ENCODE results near the gene GAS6.

GAS6 gene

DNA sequence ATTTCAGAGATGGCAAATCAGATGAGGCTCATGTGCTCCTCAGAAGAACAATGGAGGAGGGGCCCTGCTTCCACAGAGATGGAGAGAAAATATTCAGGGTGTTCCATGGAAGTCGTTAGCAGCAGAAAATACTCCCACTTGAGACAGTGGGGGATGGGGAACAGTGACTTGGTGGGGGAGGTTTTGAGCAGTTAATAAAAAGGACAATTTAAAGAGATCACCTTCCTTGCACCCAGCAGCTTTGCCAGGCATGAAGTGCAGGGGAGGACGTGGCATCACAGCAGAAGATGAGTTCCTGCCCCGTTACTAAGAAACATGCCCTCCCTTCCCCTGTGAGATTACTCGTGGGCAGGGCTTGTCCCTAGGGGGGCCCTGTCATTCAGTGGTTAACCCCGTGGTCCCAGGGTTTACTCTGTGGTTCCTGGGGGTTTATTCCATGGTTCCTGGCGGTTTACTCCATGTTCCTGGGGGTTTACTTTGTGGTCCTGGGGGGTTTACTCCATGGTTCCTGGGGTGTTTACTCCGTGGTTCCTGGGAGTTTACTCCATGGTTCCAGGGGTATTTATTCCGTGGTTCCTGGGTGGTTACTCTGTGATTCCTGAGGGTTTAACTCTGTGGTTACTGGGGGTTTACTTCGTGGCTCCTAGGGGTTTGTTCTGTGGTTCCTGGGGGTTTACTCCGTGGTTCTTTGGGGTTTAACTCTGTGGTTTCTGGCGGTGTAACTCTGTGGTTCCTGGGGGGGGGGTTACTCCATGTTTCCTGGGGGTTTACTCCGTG lies 55.6 kb downstream of the GAS6 start:
- H3K9me3 Mint-ChIP-seq, result peaks cover 17% of the 10 kb centered on the region
- no peaks in the 10 kb centered on the region for H3K27me3 Mint-ChIP-seq (ENCODE audit: low read depth)
- no peaks in the 10 kb centered on the region for H3K4me1 Mint-ChIP-seq
- no peak overlapping the region for H3K4me3 Mint-ChIP-seq
- no peak overlapping the region for H3K27ac Mint-ChIP-seq
- TF ChIP-seq, protein P1, sequence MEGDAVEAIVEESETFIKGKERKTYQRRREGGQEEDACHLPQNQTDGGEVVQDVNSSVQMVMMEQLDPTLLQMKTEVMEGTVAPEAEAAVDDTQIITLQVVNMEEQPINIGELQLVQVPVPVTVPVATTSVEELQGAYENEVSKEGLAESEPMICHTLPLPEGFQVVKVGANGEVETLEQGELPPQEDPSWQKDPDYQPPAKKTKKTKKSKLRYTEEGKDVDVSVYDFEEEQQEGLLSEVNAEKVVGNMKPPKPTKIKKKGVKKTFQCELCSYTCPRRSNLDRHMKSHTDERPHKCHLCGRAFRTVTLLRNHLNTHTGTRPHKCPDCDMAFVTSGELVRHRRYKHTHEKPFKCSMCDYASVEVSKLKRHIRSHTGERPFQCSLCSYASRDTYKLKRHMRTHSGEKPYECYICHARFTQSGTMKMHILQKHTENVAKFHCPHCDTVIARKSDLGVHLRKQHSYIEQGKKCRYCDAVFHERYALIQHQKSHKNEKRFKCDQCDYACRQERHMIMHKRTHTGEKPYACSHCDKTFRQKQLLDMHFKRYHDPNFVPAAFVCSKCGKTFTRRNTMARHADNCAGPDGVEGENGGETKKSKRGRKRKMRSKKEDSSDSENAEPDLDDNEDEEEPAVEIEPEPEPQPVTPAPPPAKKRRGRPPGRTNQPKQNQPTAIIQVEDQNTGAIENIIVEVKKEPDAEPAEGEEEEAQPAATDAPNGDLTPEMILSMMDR (IDR thresholded peaks at IDR 0.05; ENCODE audit: unreplicated experiment in 3 of 3), result no peak
- peaks cover 4% of the 10 kb centered on the region for H3K36me3 Mint-ChIP-seq (ENCODE audit: low read depth)

DNA sequence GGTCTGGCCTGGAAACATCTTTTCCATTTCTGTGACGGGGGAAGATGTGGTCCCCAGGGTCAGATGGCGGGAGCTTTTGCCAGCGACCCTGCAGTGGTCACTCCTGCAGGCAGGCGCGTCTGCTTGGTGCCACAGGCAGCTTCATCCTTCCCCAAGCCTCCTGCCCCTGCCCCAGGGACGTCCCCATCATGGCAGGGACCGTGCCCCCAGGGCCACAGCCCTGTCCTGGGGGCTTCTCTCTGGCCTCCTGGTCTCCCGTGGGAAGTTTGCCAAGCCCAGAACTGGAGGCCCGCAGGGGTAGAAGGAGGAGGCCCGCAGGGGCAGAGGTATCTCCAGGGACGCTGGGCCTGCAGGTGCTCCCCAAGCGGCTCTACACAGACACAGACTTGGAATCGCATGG lies 57.4 kb downstream of the GAS6 start:
- no peaks in the 10 kb centered on the region for H3K4me1 Mint-ChIP-seq
- TF ChIP-seq, protein P1 (IDR thresholded peaks at IDR 0.05; ENCODE audit: unreplicated experiment in 3 of 3), result no peak

DNA sequence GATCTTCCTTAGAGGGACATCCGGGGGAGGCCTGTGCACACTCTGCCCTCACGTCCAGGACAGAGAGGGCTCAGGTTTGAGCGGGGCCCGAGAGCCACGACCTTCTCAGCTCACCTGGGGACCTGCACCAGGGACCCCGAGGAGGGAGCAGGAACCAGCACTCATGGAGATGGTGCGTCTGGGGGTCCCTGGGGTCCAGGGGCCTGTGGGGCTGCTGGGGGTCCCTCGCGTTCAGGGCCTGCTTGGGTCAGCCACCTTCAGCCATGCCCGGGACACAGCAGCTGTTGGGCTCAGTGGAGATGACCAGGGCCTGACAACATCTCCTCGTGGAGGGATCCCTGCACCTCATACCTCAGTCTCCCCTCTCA lies 57.8 kb downstream of the GAS6 start:
- Mint-ChIP-seq H3K4me1 (no peaks in the 10 kb centered on the region), H3K4me3 (no peak overlapping the region), H3K27ac (no peak overlapping the region), H3K9me3 (peaks cover 17% of the 10 kb centered on the region), H3K36me3 (ENCODE audit: low read depth) (peaks cover 4% of the 10 kb centered on the region), H3K27me3 (ENCODE audit: low read depth) (no peaks in the 10 kb centered on the region)
- TF ChIP-seq, protein P1 (IDR thresholded peaks at IDR 0.05; ENCODE audit: unreplicated experiment in 3 of 3), result no peak

More for the DNA sequence above, 57.4 kb downstream of the GAS6 start:
- no peak overlapping the region for H3K4me3 Mint-ChIP-seq
- peaks cover 4% of the 10 kb centered on the region for H3K36me3 Mint-ChIP-seq (ENCODE audit: low read depth)
- H3K27ac Mint-ChIP-seq, result no peak overlapping the region
- H3K27me3 Mint-ChIP-seq (ENCODE audit: low read depth), result no peaks in the 10 kb centered on the region
- peaks cover 17% of the 10 kb centered on the region for H3K9me3 Mint-ChIP-seq

DNA sequence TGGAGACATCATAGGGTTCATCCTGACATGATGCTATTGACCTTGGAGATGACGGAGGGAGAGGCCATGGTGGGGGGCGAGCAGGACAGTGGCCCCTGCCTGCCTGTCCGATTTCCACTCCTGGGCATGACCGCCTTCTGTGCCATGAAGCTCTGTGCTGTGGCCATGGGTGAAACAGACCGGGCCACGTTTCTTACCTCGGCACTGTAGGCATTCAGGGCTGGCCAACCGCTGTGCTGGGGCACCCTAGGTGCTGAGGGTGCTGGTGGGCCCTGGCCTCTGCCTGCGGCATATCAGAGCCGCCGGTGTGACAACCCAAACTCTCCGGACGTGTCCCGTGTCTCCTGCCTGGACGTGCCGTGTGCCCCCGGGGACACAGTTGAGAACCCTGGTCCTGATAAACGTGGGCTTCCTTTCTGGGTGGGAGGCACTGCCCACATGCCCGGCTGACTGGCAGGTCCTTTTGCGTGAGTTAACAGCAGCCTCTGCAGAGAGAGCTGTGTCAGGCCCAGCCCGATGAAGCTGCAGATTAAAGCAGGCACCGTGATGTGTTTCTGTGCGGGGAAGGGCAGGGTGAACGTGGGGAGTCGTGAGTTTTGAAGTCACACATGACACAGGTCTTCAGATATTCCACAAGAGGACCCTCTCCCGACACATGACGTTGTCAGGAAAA lies 58.3 kb downstream of the GAS6 start:
- no peaks in the 10 kb centered on the region for H3K27me3 Mint-ChIP-seq (ENCODE audit: low read depth)
- TF ChIP-seq, protein P1 (IDR thresholded peaks at IDR 0.05; ENCODE audit: unreplicated experiment in 3 of 3), result no peak
- no peak overlapping the region for H3K4me3 Mint-ChIP-seq
- H3K36me3 Mint-ChIP-seq (ENCODE audit: low read depth), result peaks cover 4% of the 10 kb centered on the region
- H3K27ac Mint-ChIP-seq, result no peak overlapping the region
- peaks cover 17% of the 10 kb centered on the region for H3K9me3 Mint-ChIP-seq
- H3K4me1 Mint-ChIP-seq, result no peaks in the 10 kb centered on the region

DNA sequence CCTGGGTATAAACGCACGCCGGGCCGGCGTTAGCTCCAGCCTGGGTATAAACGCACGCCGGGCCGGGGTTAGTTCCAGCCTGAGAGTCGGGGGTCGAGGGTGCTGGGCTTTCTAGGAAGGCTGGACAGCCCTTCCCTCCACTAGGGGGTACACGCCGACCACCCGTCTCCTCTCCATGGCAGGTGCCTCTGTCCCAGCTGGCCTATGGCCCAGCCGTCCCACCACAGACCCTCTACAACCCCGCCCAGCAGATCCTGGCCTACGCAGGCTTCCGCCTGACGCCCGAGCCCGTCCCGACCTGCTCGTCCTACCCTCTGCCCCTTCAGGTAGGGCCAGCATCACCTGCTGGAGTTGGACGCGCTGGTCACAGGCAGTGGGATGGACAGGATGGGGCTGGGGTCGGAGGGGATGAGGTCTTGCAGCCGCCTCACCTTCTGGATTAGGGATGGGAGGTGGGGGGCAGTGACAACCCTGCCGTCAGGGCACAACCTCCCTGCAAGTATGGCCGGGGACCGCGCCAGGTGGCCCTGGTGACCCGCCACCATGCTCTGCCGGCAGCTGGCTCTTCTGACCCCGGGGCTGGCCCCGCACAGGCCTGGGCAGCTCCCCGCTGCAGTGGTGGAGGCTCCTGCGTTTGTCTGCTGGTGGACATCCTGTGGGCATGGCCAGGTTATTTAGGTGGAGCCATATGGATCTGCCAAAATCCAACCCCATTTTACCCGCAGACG lies 59.0 kb downstream of the GAS6 start:
- Mint-ChIP-seq H3K36me3 (ENCODE audit: low read depth) (peaks cover 4% of the 10 kb centered on the region), H3K4me1 (peaks cover 2% of the 10 kb centered on the region), H3K27ac (no peak overlapping the region), H3K4me3 (no peak overlapping the region), H3K27me3 (ENCODE audit: low read depth) (no peaks in the 10 kb centered on the region), H3K9me3 (peaks cover 15% of the 10 kb centered on the region)
- TF ChIP-seq, protein P1 (IDR thresholded peaks at IDR 0.05; ENCODE audit: unreplicated experiment in 3 of 3), result no peak

Measured in nephron (organoid).